ENCODE measurements around the gene ELAVL2.

Gene ELAVL2

GRCh38 chr9:23774266-23774665 lies 51.8 kb downstream of the ELAVL2 start:
- no peak for TF ChIP-seq CTCF (IDR thresholded peaks at IDR 0.05; ENCODE audit: borderline replicate concordance, control extremely low read depth, extremely low read depth, insufficient read depth, missing control alignments)
- in situ Hi-C loops (cut with MboI; ENCODE audit: low sequenced_read_pairs, unreplicated experiment) = no loop called here

DNA sequence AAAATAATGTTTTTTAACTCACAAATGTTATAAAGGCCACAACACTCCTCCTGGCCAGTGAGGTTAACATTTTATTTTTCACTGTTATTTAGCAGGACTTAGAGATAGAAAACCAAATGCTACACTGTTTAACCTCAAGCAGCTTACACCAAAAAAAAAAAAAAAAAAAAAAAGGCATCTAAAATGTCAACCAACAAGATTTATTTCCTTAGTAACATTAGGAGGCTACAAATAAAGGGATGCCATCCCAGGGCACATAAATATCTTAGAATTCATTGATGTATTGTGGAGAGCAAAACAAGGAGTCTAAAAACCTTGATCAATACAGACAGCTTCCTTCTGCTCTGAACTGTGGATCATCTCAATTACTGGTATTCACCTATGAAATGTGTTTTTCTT lies 53.7 kb downstream of the ELAVL2 start:
- no peak for DNase-seq (ENCODE audit: low spot score)
- no peak for TF ChIP-seq CTCF (IDR thresholded peaks at IDR 0.05; ENCODE audit: borderline replicate concordance, control extremely low read depth, extremely low read depth, insufficient read depth, missing control alignments)
- in situ Hi-C loops (cut with MboI; ENCODE audit: low sequenced_read_pairs, unreplicated experiment) = no loop called here

More at GRCh38 chr9:23774266-23774665, 51.8 kb downstream of the ELAVL2 start:
- DNase-seq (ENCODE audit: low spot score) = no peak

DNA sequence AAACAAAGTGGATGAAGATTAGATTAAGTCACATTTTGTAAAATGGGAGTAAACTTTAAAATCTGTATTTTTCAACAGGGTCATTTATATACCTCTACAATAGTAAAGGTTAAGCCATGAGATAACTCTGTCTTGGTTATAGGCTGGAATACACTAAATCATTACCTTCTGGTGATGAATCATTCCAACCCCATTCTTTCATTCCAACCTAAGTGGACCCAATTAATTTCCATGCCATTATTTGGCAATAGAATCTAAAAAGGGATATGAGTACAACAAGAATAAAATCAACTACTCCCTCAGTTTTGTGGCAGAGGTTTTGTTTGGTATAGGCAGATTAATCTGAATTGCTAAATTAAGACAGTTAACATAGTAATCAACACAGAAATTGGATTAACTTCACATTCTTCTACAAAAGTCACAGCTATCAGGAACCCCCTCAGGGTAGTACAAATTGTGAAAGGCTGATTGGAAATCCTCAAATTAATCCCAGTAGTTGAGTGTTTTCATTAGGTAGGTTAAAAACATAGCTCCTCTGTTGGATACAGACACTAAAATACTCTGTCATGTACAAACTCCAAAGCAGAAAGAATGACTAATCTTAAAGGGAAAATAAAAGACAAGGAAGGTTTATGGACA lies 54.2 kb downstream of the ELAVL2 start:
- in situ Hi-C loops (cut with MboI; ENCODE audit: low sequenced_read_pairs, unreplicated experiment) = no loop called here
- DNase-seq (ENCODE audit: low spot score) = no peak
- no peak for TF ChIP-seq CTCF (IDR thresholded peaks at IDR 0.05; ENCODE audit: borderline replicate concordance, control extremely low read depth, extremely low read depth, insufficient read depth, missing control alignments)

DNA sequence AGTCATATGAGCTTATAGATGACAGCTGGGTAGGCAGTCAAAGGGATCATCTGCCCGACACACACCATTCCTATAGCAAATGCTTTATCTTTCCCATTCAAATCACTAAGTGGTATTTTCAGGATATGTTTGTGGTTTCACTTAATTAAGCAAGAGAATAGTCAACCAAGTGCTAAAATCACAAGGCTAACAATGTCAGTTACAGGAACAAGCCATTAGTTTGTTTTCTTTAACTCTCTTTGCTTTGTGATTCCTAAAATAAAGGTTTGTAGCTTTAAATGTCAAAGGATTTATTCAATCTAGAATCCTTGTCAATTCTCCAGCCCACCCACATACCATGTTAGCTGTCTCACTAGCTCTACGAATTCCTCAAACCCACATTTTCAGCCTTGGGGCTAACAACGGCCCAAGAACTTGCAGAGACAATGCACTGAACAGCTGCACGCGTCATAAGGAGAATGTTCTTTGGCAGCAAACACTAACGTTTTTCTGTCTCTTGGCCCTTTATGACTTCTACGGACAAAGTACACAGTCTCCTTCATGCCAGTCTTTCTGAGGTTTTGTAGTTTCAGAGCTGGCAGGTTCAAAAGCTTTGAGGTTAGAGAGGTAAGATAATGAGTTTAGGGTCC lies 56.6 kb downstream of the ELAVL2 start:
- TF ChIP-seq CTCF (IDR thresholded peaks at IDR 0.05; ENCODE audit: borderline replicate concordance, control extremely low read depth, extremely low read depth, insufficient read depth, missing control alignments) = no peak
- in situ Hi-C loops (cut with MboI; ENCODE audit: low sequenced_read_pairs, unreplicated experiment) = no loop called here
- DNase-seq (ENCODE audit: low spot score) = no peak

DNA sequence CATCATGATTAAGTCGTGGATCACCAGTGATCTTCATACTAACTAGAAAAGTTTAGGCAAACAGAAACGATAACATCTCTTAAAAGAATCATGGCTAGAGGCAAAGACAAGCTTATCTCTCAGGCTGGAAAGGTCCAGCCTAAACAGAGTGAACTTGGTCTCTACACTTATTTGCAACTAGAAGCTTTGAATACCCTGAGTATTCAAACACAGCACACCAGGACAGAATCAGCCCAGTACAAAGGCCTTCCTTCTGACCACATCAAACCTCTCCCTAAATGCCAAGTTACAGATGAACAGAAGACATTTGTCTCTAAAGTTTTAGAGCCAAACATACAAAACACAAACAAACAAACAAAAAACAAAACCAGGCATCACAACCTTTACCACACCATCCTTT lies 57.2 kb downstream of the ELAVL2 start:
- in situ Hi-C loops (cut with MboI; ENCODE audit: low sequenced_read_pairs, unreplicated experiment) = no loop called here
- TF ChIP-seq CTCF (IDR thresholded peaks at IDR 0.05; ENCODE audit: borderline replicate concordance, control extremely low read depth, extremely low read depth, insufficient read depth, missing control alignments) = no peak
- DNase-seq (ENCODE audit: low spot score) = no peak

DNA sequence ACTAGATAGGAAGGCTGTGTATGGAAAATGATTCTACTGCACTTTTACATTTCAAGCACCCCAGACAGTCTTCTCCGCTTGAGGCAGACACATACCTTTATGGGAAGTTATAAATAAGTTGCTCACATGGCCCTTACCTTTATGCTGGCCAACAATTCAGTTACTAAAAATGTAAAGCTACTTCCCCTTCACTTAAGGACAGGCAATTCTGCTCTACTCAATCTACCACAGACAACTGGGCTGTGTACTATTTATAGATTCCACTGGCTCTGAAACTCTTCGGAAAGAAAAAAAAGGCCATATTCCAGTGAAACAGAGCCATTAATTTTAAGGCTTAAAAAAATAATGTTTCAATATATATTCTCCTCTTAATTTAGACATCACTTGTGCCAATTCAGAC lies 59.4 kb downstream of the ELAVL2 start:
- TF ChIP-seq CTCF (IDR thresholded peaks at IDR 0.05; ENCODE audit: borderline replicate concordance, control extremely low read depth, extremely low read depth, insufficient read depth, missing control alignments) = no peak
- no peak for DNase-seq (ENCODE audit: low spot score)
- in situ Hi-C loops (cut with MboI; ENCODE audit: low sequenced_read_pairs, unreplicated experiment) = no loop called here

Data from GM13976 (cell line).